ENCODE results near the gene GPR143. TPM values are rescaled to one million over a fixed set of nuclear protein-coding genes. Genes with fewer than 3 reads are reported as not detected.
A peak's percentile ranks its signal among the peaks of the same experiment; 100 is the strongest.

Gene GPR143
- total and polyA plus RNA-seq, 12 donors, result 0.27 to 2.2 (median 1.3) TPM

GRCh38 chrX:9749146-9749692 lies 16.4 kb downstream of the GPR143 start:
- intact Hi-C loops (cut with DNase I), result no loop called here
- H3K9me3 ChIP-seq (replicated peaks in 1 of 3), result no peaks in the 10 kb centered on the region
- H3K36me3 ChIP-seq (replicated peaks in 1 of 2), result no peaks in the 10 kb centered on the region
- no peak overlapping the region for H3K27ac ChIP-seq
- H3K4me1 ChIP-seq (replicated peaks in 1 of 2), result no peaks in the 10 kb centered on the region
- 64 to 79% (median 76%) methylated on average over 9 to 11 of the region's 11 CpGs for WGBS, 4 donors
- no peak overlapping the region for H3K4me3 ChIP-seq
- no peak for DNase-seq
- H3K27me3 ChIP-seq, result no peaks in the 10 kb centered on the region
- no peak for TF ChIP-seq CTCF (IDR thresholded peaks at IDR 0.05)
- no peak for TF ChIP-seq POLR2A (IDR thresholded peaks at IDR 0.05)

- intact Hi-C loops (cut with DNase I), result no loop called here
- H3K4me3 ChIP-seq, result no peak overlapping the region
- TF ChIP-seq POLR2A (IDR thresholded peaks at IDR 0.05) (no peak), CTCF (IDR thresholded peaks at IDR 0.05) (no peak)
- no peak overlapping the region for H3K27ac ChIP-seq
- no peaks in the 10 kb centered on the region for H3K27me3 ChIP-seq
- 85 to 95% (median 87%) methylated on average over 4 of the region's 4 CpGs for WGBS, 4 donors
- no peak for DNase-seq
- H3K9me3 ChIP-seq (replicated peaks in 1 of 3), result no peaks in the 10 kb centered on the region
- no peaks in the 10 kb centered on the region for H3K4me1 ChIP-seq (replicated peaks in 1 of 2)
- H3K36me3 ChIP-seq (replicated peaks in 1 of 2), result no peaks in the 10 kb centered on the region
These were observed 18.0 kb downstream of the GPR143 start for GRCh38 chrX:9747644-9748043.

- Histone ChIP-seq H3K27ac (peak overlapping the region in 4 of 5 donors; percentile 20 to 74 (median 48)), H3K4me1 (replicated peaks in 1 of 2) (no peaks in the 10 kb centered on the region), H3K36me3 (replicated peaks in 1 of 2) (no peaks in the 10 kb centered on the region), H3K9me3 (replicated peaks in 1 of 3) (no peaks in the 10 kb centered on the region), H3K27me3 (peaks cover 5% of the 10 kb centered on the region), H3K4me3 (no peak overlapping the region)
- DNase-seq, result peak in 2 of 7 donors; percentile 4 to 23
- 17 to 36% (median 30%) methylated on average over 3 of the region's 3 CpGs for WGBS, 4 donors
- TF ChIP-seq POLR2A (IDR thresholded peaks at IDR 0.05), result no peak
- no peak for TF ChIP-seq CTCF (IDR thresholded peaks at IDR 0.05)
- intact Hi-C loops (cut with DNase I), result no loop called here
These were observed 19.3 kb downstream of the GPR143 start for GRCh38 chrX:9746148-9746888.

- Histone ChIP-seq H3K27me3 (peaks cover 5% of the 10 kb centered on the region), H3K36me3 (replicated peaks in 1 of 2) (no peaks in the 10 kb centered on the region), H3K4me1 (replicated peaks in 1 of 2) (no peaks in the 10 kb centered on the region), H3K27ac (peak overlapping the region in 4 of 5 donors; percentile 20 to 74 (median 48)), H3K9me3 (replicated peaks in 1 of 3) (no peaks in the 10 kb centered on the region), H3K4me3 (no peak overlapping the region)
- WGBS, 4 donors, result 18 to 52% (median 32%) methylated on average over 8 to 11 of the region's 11 CpGs
- no peak for TF ChIP-seq CTCF (IDR thresholded peaks at IDR 0.05)
- no peak for TF ChIP-seq POLR2A (IDR thresholded peaks at IDR 0.05)
- peak; percentile 20 to 66 (median 53) for DNase-seq
- intact Hi-C loops (cut with DNase I), result no loop called here
These were observed 20.1 kb downstream of the GPR143 start for GRCh38 chrX:9745417-9746115.

Data from adrenal gland (tissue), 12 donors.